Pons (tissue), 1 donor: ENCODE results near the gene FBXO24.

Experiments used
- DNase-seq: peaks from one replicate; pipeline ENCODE4 v3.0.0-alpha.2; 2016; ENCODE audit warnings: low spot score

Gene FBXO24

DNA sequence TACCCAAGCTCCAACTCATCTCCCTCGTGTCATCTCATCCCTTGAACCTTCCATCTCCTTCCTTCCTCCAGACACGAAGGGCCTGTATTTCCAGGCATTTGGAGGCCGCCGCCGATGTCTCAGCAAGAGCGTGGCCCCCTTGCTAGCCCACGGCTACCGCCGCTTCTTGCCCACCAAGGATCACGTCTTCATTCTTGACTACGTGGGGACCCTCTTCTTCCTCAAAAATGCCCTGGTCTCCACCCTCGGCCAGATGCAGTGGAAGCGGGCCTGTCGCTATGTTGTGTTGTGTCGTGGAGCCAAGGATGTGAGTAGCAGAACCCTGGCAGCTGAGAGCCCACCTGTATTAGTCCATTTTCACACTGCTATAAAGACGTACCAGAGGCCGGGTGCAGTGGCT, 5.5 kb downstream of the FBXO24 start:
- no peak for DNase-seq

DNA sequence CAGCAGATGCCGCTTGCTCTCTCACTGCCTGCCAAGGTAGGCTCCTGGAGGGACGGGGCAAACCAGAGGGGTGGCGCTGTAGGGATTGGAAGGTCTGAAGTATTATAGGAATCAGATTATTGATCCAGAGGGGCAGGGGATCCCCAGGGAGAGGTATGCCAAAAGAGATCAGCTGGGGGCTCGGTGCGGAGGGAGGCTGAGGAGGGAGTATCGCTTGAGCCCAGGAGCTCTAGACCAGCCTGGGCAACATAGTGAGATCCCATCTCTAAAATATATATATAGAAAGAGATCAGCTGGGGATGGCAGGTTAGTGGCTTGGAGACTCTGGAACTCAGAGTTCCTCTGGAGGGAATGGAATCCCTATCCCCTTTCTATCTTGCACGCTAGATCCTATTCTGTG, 9.1 kb downstream of the FBXO24 start:
- DNase-seq = no peak

DNA sequence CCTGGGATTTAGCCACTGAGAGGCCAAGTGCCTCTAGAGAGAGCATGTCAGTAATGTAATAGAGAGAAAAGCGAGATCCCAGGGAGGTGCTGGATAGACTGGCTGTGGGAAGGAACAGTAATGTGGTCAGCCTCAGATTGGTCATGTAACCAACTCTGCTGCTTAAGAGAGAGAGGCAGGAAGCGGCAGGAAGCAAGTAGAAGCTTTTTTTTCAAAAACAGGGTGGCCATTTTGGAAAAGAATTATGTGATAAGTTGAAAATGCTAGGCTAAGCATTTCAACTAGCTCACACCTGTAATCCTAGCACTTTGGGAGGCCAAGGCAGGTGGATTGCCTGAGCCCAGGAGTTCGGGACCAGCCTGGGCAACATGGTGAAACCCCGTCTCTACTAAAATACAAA, 12.3 kb downstream of the FBXO24 start:
- no peak for DNase-seq

DNA sequence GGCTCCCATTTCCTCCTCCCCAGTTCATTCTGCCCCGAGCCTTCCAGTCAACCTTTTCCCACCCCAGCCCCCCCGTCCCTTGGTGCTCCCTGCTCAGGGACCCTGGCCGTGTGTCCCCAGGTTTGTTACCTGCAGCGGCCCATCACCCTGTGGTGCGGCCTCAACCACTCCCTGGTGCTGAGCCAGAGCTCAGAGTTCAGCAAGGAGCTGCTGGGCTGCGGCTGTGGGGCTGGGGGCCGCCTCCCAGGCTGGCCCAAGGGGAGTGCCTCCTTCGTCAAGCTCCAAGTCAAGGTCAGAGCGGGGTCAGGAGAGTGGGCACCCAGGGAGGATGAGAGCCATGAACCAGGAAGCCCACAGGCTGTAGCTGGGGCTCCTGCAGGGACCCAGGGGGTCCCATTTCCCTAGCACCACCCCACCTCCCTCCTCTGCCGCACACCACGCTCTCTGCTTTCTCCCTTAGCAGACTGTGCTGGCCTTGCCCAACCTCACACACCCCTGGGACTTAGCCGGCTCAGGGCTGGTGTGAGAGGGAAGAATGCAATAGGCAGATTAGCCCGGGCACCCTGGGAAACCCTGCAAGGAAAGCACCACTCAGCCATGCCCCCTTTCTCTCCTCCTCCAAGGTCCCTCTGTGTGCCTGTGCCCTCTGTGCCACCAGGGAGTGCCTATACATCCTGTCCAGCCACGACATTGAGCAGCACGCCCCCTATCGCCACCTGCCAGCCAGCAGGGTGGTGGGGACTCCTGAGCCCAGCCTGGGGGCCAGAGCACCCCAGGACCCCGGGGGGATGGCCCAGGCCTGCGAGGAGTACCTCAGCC, 14.0 kb downstream of the FBXO24 start:
- DNase-seq = no peak

DNA sequence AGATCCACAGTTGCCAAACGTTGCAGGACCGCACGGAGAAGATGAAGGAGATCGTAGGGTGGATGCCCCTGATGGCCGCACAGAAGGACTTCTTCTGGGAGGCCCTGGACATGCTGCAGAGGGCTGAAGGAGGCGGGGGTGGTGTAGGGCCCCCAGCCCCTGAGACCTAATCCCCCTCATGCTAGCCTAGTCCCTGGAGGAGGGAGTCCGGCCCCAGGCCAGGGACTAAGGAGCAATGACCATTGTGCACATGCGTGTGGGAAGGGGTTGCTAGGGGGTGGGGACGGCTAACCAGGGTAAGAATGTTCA, 14.6 kb downstream of the FBXO24 start:
- DNase-seq = no peak

DNA sequence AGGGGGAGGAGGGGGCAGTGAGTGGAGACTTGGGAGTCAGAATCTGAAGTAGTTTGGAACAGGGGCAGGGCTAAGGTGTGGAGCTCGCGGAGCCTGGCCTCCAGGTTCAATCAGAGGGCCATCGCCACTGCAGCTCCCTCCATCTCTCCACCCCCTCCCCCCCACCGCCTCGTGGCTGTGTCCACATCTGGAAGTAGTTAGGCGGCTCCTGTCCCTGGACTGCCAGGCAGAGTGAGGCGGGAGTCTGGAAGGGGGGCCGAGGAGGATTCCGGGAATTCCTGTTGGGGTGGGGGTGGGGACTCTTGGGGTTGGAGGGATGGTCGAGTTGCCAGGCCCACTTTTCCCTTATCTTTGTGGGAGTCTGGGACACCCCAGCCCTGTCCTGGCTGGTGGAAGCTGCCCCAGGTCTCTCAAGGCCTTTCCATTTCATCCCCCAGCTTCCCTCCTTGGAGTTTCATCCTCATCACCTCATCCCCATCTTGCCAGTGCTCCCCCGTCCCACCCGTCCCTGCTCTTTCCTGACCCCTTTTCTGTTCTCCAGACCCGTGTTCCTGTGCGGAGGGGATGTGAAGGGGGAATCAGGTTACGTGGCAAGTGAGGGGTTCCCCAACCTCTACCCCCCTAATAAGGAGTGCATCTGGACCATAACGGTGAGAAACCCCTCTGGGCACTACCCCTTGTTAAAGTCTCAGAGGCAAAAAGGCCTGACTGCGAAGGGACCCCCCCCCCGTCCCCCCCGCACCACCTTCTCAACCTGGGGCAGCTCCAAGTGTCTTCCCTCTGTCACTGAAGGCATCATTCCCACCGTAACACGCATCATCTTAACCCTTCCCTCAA, 17.0 kb downstream of the FBXO24 start:
- DNase-seq = no peak

DNA sequence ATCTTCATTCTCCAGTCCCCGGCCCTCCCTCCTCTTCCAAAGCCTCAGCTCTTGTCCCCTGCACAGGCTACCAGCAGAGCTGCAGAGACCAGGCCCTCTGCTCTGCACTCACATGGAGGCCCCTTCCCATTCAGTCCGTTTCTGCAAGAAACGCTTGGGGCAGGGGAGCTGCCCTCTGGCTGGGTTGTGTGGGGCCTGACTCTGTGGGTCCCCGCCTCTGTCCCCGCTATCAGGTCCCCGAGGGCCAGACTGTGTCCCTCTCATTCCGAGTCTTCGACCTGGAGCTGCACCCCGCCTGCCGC, 17.5 kb downstream of the FBXO24 start:
- DNase-seq = no peak

DNA sequence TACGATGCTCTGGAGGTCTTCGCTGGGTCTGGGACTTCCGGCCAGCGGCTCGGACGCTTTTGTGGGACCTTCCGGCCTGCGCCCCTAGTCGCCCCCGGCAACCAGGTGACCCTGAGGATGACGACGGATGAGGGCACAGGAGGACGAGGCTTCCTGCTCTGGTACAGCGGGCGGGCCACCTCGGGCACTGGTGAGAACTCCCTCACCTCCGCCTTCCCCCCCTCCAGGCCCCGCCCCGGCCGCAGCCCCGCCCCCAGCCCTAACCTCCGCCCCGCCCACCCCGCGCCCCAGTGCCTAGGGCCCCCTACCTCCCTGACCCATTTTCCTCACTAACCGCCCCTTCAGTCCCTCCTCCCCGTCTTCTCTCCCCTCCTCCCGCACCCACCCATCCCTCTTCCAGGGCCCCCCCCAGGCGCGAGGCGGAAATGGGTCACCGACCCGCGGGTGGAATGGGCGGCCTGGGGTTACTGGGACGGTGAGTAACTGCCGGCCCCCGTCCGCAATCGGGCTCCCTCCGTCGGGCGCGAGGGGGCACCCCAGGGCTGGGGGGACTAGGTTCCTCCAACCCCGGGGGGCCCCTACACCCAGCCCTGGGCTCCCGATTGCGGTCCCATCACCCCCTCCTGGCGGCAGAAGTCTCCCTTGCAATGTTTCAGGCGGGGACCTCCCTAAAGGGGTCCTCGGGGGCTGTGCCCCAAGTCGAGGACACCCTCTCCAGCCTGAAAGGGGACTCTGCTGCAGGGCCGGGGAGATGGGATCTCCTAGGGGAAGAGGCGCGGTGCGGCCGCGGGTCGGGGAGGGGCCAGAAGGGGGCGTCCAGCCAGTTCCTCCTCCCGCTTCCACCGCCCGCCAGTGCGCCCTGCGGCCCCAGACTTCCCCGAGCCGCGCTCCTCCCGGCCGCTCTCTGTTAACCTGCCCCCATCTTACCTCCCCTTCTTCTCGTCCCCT, 18.2 kb downstream of the FBXO24 start:
- DNase-seq = no peak

DNA sequence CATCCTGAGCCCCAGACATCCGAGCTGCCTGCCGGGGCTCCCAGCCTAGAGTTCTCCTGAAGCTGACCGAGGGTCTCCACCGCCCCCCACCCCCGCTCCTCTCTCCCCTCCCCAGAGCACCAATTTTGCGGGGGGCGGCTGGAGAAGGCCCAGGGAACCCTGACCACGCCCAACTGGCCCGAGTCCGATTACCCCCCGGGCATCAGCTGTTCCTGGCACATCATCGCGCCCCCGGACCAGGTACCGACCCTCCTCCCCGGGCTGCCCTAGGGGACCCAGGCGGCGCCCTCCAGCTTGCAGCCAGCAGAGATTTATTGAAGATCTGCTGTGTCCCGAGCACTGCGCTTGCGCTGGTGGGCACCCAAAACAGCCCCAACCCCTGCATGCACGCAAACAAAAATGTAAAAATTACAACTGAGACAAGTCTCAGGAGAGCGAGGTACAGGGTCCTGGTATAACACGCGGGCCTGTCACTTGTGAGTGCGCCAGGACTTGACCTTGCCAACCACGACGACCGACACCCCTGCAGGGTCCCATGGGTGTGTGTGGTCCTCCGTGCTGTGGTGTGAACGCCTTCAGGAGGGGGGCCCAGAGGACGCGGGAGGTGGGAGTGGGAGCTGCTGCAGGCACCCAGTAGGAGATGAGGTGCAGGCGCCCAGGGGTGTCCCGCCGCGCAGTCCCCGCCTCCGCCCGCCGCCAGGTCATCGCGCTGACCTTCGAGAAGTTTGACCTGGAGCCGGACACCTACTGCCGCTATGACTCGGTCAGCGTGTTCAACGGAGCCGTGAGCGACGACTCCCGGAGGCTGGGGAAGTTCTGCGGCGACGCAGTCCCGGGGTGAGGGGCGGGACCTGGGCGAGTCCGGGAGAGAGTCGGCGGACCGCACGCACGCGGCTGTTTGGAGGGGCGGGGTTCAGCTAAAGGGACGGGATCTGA, 19.1 kb downstream of the FBXO24 start:
- DNase-seq = no peak

DNA sequence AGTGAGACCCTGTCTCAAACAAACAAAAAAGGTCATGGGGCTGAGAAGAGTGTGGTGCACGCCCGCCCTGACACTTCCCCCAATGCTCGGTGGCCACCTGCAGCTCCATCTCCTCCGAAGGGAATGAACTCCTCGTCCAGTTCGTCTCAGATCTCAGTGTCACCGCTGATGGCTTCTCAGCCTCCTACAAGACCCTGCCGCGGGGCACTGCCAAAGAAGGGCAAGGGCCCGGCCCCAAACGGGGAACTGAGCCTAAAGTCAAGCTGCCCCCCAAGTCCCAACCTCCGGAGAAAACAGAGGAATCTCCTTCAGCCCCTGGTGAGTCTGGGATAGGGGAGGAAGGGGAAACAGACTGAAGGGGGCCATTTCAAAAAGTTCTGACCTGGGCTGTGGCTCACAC, 20.2 kb downstream of the FBXO24 start:
- DNase-seq = no peak

DNA sequence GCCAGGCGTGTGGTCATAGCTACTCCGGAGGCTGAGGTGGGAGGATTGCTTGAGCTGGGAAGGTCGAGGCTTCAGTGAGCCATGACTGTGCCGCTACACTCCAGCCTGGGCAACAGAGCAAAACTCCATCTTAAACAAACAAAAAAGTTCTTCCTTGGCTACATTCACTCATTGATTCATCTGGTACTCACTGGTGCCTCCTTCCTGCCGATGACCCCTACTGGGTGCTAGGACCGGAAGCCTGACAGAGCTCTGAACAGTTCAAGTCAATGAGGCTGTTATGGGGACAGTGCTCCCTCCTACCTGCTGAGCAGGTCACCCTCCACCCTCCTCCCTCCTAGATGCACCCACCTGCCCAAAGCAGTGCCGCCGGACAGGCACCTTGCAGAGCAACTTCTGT, 21.0 kb downstream of the FBXO24 start:
- no peak for DNase-seq

DNA sequence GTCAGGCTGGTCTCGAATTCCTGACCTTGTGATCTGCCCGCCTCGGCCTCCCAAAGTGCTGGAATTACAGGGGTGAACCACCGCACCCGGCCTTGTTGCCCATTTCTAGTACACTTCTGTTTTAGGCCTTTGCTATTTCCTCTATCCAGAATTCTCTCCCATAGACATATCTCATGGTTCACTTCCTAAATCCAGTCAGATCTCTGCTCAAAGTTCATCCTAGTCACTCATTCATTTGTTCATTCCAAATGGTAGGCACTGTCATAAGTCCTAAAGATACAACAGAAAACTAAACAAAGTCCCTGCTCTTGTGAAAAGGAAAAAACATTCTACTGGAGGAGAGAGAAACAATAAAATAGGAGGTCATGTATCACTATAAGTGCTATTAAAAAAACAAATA, 23.8 kb downstream of the FBXO24 start:
- DNase-seq = no peak

DNA sequence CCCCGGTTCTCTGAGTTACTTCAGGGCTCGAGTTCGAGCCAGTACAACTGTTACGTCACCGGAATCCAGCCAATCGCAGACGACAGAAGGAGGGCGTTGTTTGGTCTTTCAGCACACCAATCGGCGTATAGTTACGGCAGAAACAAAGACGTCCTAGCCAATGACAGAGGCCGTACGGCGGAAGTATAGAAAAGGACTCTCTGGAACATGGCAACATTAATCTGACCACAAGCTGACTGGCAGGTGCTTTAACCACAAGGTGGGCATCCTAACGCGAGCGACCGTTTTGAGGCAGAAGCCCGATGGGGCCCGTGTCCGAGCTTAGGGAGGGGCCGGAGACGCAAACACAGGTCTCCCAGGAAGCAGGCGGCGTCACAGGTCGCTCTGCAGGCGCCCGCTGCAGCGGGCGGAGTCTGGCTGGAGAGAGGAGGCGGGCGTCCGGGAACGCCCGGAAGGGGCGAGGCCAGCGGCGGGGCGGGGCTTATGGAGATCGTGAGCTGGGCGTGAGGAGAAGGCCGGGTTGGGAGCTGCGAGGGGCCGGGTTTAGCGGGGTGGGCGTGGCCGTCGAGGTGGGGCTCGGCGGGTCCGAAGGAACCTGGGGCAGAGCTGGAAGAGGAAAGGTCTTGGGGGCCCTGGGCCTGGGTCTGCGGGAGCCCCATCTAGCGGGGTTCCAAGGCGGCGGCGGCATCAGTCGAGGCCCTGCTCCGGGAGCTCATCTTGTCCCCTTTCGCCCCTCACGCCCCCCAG, 26.0 kb downstream of the FBXO24 start, which contains the start of gene MOSPD3:
Gene MOSPD3, plus strand, starts transcription at position 558 of the 747 bp plus-strand sequence. CDS start 252 bp downstream, outside the sequence.
- DNase-seq = peak; percentile 100

DNA sequence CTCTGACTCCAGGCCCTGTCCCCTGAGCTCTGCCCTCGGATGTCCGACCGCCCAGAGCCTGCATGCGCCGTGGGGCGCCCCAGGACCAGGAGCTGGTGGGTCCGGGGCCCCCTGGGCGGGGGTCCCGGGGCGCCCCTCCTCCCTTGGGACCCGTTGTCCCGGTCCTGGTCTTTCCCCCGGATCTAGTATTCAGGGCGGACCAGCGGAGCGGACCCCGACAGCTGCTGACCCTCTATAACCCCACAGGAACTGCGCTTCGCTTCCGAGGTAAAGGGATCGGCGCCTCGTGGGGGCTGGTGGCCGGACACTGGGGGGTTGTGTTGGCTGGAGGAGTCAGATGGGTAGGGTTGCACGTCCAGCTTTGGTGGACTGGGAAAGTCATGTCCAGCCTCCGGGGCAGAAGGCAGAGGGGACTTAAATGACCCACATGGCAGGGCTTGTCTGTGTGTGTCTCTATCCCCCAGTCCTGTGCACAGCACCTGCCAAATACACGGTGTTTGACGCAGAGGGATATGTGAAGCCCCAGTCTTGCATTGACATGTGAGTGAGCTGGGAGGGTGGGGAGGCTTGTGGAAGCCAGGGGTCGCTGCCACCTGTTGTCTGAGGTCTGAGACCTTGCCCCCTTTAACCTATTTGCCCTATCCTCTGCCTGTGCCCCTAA, 26.7 kb downstream of the FBXO24 start:
- DNase-seq = no peak

DNA sequence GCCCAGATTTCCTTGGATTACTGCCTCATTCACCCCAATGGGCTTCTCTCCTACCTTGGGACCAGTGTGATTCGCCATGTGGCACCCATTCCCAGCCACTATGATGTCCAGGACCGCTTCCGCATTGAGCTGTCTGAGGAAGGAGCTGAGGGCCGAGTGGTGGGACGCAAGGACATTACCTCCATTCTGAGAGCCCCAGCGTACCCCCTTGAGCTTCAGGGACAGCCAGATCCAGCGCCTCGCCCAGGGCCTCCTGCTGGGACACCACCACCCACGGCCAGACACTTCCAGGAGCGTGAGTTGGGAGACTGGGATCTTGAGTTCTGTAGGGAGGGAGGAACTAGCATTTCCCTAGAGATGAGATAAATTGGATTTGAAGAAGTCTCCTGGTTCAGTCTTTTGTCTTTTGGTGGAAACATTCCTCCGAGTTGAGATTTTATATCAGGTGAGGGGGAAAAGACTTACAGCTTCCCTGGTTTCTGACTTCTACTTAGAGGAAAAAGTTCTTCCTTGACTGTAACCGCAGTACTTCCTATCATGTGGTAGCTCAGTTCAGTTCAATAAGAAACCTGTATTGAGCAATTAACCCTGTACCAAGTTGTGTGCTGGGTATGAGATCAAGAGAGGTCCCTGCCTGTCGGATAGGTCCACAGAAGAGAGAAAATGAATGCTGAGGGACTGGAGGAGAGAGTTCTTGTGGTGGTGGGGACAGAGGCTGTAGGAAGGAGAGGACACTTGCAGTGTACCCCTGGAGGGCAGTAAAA, 27.5 kb downstream of the FBXO24 start:
- no peak for DNase-seq

DNA sequence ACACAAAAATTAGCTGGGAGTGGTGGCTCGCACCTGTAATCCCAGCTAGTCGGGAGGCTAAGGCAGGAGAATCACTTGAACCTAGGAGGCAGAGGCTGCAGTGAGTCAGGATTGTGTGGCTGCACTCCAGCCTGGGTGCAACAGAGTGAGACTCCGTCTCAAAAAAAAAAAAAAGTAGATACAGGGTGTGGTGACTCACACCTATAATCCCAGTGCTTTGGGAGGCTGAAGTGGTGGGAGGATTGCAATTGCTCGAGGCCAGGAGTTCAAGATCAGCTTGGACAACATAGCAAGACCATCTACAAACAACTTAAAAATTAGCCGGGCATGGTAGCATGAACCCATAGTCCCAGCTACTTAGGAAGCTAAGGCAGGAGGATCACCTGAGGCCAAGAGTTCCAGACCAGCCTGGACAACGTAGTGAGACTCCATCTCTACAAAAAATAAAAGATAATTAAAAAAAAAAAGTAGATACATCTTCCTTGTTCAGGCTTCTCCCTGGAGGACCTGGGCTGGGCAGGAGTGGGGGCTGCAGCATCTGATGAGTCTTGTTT, 28.3 kb downstream of the FBXO24 start:
- DNase-seq = no peak

DNA sequence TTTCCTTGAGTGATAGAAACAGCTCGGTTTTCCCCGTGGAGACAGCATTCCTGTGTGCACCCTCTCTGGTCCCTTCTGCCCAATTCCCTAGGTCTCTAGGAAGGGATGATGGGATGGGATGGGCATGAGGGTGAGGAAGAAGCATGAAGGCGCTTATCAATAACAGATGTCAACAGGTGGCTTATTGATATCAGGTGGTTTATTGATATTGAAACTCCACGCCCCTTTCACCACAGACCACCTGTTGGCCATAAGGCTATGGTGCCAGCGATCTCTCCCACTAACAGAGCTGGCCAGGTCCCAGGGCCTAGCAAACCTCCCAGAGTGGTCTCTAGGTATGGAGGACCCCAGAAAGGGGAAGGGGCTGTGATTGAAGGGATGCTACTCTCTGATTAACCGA, 34.1 kb downstream of the FBXO24 start:
- no peak for DNase-seq

DNA sequence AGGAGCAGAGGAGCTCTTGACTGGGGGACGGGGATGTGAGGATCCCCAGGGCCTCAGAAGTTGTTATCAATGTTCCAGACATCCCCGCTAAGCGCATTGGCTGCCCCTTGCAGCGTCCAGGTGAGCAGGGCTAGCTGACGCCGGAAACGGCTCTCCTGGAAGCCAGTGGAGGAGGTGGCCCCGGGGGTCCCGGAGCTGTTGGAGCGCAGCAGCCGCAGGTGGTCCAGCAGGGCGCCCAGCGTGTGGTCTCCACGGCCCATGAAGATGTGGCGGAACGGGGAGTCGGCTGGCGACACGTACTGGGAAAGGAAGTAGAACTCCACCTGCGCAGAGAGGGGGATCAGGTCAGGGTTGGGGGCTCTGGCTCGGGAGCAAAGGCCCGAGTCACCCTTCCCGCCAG, 34.7 kb downstream of the FBXO24 start:
- DNase-seq = no peak

DNA sequence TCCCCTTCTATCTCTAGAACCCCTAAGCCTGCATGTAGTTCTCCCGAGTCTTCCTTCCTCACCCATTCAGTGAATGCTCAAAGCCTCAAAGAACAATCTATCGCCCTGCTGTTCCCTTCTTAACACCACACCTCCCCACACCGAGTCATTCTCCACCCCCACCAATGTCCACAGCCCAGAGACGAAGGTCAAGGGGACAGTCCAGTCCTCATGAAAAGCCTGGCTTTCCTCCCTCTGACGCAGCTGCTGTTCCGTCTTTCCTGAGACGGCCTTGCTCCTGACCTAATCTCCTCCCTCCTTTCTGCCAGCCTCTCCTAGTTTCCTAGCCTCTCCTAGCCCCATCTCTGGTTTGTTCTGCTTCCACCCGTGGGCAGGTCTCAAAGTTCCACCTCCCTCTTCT, 35.4 kb downstream of the FBXO24 start:
- DNase-seq = no peak
